RWPE2 (cell line): ENCODE measurements around the gene SLC12A7.

Source experiments
- ATAC-seq: fragments of 200-7000 bp; cut with Tn5 transposase; 3 replicates; pipeline ENCODE4 v1.9.1; 2021; ENCODE audit warnings: low read depth
- DNase-seq: peaks from one replicate; pipeline ENCODE4 v3.0.0-alpha.2; 2020; ENCODE audit warnings: low spot score
- H3K27ac ChIP-seq: fragments of 450-650 bp; 2 replicates; pipeline ENCODE4 v1.5.1; 2017; ENCODE audit warnings: mild to moderate bottlenecking; ENCODE audit not compliant: poor library complexity, severe bottlenecking
- H3K27me3 ChIP-seq: fragments of 250-450 bp; sonication (Bioruptor Pico); 2 replicates; pipeline ENCODE4 v1.5.1; 2021; ENCODE audit warnings: mild to moderate bottlenecking, moderate library complexity; ENCODE audit not compliant: insufficient read depth, poor library complexity, severe bottlenecking
- H3K36me3 ChIP-seq: fragments of 250-450 bp; sonication (Bioruptor Pico); 2 replicates; pipeline ENCODE4 v1.5.1; 2020; ENCODE audit warnings: low read depth, mild to moderate bottlenecking, moderate library complexity
- H3K4me1 ChIP-seq: fragments of 250-450 bp; sonication (Bioruptor Pico); 2 replicates; pipeline ENCODE4 v1.5.1; 2021; ENCODE audit warnings: mild to moderate bottlenecking, moderate library complexity; ENCODE audit not compliant: insufficient read depth, poor library complexity, severe bottlenecking
- H3K4me3 ChIP-seq: fragments of 250-450 bp; sonication (Bioruptor Pico); 2 replicates; pipeline ENCODE4 v1.5.1; 2021; ENCODE audit warnings: mild to moderate bottlenecking, moderate library complexity; ENCODE audit not compliant: severe bottlenecking
- H3K9me3 ChIP-seq: fragments of 250-450 bp; sonication (Bioruptor Pico); 2 replicates; pipeline ENCODE4 v1.5.1; 2021; ENCODE audit warnings: mild to moderate bottlenecking, moderate library complexity; ENCODE audit not compliant: severe bottlenecking
- TF ChIP-seq, protein P1 (sequence below): fragments of 450-650 bp; IDR thresholded peaks from one replicate; pipeline ENCODE4 v1.5.1; 2017; ENCODE audit warnings: mild to moderate bottlenecking, moderate library complexity; ENCODE audit not compliant: poor library complexity, severe bottlenecking

Gene SLC12A7

DNA sequence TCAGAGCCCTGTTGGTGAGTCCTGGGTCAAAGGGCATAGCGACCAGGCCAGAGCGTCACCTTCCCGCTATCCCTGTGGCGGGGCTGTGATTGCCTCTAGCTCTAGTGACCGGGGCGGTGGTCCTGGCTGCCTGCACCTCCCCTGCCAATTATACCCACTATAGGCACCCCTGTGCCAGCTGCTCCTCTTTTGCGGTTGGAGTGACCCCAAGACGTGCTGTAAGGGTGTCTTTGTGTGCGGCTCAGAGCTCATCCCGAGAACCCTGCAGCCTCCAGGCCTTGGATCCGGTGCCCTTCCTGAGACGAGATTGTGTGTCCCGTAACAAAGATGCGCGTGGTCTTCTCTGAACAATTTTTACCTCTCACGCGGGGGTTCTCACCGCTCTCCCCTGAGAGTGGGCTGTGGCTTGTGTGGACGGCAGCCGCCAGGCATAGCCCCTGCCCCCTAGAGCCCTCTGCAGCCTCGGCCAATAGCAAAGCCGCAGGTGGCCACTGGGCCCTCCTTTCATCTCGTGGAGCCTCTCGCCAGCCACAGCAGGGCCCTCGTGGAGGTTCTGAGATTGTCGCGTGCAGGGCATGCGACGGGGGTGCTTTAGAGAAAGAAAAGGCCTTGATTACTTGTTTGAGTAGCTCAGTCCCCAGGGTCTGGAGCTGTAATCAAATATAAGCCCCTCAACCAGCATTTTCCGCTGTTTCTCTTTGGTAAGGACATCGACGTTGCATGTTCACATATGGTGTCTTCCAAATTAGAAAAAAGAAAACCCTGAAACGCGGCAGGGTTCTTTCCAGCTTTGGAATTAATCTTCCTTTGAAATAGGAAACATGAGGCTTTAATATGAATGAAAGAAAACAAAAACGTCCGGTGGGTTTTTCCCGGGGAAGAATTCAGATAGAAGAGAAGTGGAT lies 92.6 kb downstream of the SLC12A7 start:
- TF ChIP-seq, protein P1, sequence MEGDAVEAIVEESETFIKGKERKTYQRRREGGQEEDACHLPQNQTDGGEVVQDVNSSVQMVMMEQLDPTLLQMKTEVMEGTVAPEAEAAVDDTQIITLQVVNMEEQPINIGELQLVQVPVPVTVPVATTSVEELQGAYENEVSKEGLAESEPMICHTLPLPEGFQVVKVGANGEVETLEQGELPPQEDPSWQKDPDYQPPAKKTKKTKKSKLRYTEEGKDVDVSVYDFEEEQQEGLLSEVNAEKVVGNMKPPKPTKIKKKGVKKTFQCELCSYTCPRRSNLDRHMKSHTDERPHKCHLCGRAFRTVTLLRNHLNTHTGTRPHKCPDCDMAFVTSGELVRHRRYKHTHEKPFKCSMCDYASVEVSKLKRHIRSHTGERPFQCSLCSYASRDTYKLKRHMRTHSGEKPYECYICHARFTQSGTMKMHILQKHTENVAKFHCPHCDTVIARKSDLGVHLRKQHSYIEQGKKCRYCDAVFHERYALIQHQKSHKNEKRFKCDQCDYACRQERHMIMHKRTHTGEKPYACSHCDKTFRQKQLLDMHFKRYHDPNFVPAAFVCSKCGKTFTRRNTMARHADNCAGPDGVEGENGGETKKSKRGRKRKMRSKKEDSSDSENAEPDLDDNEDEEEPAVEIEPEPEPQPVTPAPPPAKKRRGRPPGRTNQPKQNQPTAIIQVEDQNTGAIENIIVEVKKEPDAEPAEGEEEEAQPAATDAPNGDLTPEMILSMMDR, result no peak

DNA sequence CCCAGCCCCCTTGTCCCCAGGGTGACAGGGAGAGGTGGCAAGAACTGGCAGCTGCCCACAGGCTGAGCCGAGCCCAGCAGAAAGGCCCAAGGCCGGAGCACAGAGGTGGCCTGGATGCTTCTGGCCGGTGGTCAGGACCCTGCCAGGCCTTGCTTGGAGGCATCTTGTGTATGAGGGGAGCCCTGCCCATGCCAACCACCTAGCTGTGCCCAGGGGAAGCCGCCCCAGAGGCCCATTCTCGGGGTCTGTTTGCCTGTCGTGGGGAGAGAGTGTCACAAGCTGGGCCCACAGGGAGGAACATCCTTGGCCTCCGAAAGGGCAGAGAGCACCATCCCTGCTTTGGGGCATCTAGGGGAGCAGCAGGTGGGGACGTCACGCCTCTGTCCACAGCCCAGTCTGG lies 93.3 kb downstream of the SLC12A7 start:
- H3K36me3 ChIP-seq, result no peaks in the 10 kb centered on the region
- no peak overlapping the region for H3K4me3 ChIP-seq
- H3K4me1 ChIP-seq, result no peaks in the 10 kb centered on the region
- TF ChIP-seq, protein P1, result no peak
- ATAC-seq (no peak), DNase-seq (no peak)
- peaks cover 39% of the 10 kb centered on the region for H3K27me3 ChIP-seq
- H3K27ac ChIP-seq, result no peak overlapping the region
- no peaks in the 10 kb centered on the region for H3K9me3 ChIP-seq

More for the DNA sequence above, 92.6 kb downstream of the SLC12A7 start:
- Histone ChIP-seq H3K4me3 (no peak overlapping the region), H3K27ac (no peak overlapping the region), H3K9me3 (no peaks in the 10 kb centered on the region), H3K4me1 (no peaks in the 10 kb centered on the region), H3K36me3 (no peaks in the 10 kb centered on the region), H3K27me3 (peaks cover 33% of the 10 kb centered on the region)
- DNase-seq (no peak), ATAC-seq (no peak)

DNA sequence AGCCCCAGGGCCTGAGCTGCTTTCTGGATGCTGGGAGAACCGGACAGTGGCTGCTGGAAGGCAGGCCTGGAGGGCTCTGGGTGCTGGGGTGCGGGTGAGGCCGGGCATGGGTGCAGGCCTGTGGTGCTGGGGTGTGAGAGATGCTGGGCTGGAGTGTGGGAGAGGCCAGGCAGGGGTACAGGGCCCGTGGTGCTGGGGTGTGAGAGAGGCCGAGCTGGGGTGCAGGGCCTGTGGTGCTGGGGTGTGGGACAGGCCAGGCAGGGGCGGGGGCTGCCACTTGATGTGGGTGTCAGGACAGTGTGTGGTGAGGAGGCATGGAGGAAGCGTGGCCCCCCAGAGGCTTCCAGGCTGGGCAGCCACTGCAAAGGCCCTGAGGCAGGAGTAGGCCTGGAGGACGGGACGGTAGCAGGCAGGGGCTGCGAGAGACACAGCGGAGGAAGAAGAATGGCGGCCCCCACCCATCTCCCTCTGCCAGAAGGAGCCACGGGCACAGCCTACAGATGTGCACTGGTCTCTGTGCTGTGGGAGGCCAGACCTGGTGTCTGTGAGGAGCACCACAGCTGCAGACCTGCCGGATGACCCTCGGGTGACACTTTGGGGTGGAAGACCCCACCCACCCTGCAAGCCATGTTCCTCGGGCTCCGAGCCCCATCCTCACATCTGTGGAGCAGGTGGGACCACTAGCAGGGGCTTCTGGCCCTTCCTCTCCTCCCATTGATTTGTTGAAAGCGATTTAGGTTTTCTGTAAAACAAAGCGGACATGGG lies 94.0 kb downstream of the SLC12A7 start:
- DNase-seq, result no peak

DNA sequence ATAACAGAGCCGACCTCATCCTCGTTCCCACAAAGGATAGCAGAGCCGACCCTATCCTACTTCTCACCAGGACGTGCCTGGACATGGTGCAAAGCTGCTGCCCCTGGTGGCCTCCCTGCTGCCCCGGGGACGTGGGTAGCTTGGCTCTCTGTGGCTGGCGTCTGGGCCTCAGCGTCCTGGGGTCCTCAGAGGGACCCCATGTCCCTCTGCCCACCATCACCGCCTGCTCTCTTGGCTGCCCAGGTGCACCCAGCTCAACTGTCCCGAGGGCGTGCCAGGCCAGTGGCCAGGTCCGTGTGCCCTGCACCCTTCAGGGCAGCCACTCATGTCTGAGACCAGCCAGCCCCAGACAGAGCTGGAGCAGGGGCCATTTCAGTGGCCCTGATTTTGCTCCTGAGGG lies 94.8 kb downstream of the SLC12A7 start:
- H3K4me3 ChIP-seq, result no peak overlapping the region
- ATAC-seq (no peak), DNase-seq (no peak)
- no peaks in the 10 kb centered on the region for H3K9me3 ChIP-seq
- H3K36me3 ChIP-seq, result no peaks in the 10 kb centered on the region
- peaks cover 55% of the 10 kb centered on the region for H3K27me3 ChIP-seq
- no peaks in the 10 kb centered on the region for H3K4me1 ChIP-seq
- TF ChIP-seq, protein P1, result no peak
- no peak overlapping the region for H3K27ac ChIP-seq

More for the DNA sequence above, 94.0 kb downstream of the SLC12A7 start:
- Histone ChIP-seq H3K27me3 (peaks cover 47% of the 10 kb centered on the region), H3K4me1 (no peaks in the 10 kb centered on the region), H3K36me3 (no peaks in the 10 kb centered on the region), H3K9me3 (no peaks in the 10 kb centered on the region), H3K27ac (no peak overlapping the region), H3K4me3 (no peak overlapping the region)
- no peak for ATAC-seq
- TF ChIP-seq, protein P1, result no peak
